Omental fat pad (tissue), 4 donors: ENCODE results near the gene EEF1AKMT4. TPM values are rescaled to one million over a fixed set of nuclear protein-coding genes. Genes with fewer than 3 reads are reported as not detected.

Experiments
- ATAC-seq: fragments of 150-250 bp; one replicate; pipeline ENCODE4 v1.9.1; 2016; ENCODE audit warnings: mild to moderate bottlenecking, moderate library complexity; ENCODE audit not compliant: low FRiP score
- DNase-seq: peaks from one replicate; pipeline ENCODE4 v3.0.0-alpha.2; 2019; ENCODE audit warnings: low spot score
- total RNA-seq, 4 donors: library from RNA; depleted of rRNA; stranded (reverse); fragments of >200 nt; gene quantifications; one replicate each; pipeline ENCODE4 v1.1.0, GENCODE V29; 2016
- TF ChIP-seq, protein P1 (sequence below), 3 donors: fragments of 450-650 bp; IDR thresholded peaks; one replicate each; pipeline ENCODE4 v1.5.1; 2016 to 2017; ENCODE audit warnings: antibody characterized with exemption in 3 of 3, mild to moderate bottlenecking in 3 of 3, moderate library complexity in 2 of 3

Gene EEF1AKMT4
- total RNA-seq, 4 donors from 2014 or later: 1.7 to 14.8 (median 5.5) TPM

DNA sequence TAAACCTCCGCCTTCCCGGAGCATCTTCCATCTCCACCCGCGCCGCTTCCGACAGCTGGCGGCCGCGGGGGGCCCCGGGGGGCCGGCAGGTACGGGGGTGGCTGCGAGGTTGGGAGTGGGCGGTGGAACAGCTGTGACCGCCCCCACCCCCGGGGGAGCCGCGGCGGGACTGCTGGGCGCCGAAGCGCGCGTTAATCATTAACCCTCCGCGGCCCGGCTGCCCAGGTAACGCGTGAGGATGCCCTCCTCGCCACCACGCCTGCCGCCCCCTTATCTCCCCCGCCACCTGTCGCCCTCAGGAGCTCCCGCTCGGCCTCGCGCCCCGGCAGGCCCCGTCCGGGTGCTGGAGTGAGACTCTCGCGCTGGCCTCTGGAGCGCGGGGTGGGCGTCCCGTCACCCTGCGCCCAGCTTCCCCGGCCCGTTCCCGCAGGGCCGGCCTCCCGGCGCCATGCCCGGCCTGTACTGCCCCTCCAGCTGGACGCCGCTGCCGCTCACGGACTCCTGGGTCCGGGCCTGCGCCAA is 19.3 kb upstream of the EEF1AKMT4 start:
- DNase-seq: no peak

DNA sequence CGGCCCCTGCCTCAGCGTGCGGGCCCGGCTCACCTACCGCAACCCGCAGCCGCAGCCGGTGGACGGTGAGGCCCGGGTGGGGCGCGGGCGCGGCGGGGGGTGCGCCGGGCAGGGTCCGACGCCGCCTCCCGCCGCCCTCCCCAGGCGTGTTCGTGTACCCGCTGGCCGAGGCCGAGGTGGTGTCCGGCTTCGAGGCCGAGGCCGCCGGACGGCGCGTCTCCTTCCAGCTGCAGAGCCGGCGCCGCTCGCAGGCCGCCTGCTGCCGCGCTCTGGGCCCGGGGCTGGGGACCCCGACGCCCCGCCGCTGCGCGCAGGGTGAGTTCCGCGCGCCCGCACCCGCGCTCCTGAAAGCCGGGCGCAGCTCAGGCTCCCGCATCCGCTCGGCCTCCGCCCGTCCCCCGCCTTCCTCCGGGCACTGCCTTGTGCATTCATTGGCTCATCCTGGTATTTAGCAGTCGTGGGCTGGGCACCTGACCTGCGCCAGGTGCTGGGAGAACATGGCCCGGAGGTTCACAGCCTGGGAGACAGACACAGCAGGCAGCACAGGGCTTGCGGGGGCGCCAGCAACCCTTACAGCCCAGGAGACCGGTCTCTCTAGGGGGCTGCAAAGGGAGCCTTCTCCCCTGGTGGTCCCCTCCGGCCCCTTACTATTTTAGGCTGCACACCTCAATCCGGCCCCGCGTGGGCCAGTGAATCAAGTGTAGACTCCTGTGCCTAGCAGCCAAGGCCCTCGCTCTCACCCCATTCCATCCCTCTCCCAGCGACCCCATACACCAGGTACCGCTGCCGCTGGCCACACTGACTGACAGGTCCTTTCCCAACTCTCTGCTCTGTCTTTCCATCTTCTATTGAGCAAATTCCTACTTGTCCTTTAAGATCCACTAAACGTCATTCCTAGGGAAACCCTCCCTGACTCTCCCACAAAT is 18.6 kb upstream of the EEF1AKMT4 start:
- TF ChIP-seq, protein P1, sequence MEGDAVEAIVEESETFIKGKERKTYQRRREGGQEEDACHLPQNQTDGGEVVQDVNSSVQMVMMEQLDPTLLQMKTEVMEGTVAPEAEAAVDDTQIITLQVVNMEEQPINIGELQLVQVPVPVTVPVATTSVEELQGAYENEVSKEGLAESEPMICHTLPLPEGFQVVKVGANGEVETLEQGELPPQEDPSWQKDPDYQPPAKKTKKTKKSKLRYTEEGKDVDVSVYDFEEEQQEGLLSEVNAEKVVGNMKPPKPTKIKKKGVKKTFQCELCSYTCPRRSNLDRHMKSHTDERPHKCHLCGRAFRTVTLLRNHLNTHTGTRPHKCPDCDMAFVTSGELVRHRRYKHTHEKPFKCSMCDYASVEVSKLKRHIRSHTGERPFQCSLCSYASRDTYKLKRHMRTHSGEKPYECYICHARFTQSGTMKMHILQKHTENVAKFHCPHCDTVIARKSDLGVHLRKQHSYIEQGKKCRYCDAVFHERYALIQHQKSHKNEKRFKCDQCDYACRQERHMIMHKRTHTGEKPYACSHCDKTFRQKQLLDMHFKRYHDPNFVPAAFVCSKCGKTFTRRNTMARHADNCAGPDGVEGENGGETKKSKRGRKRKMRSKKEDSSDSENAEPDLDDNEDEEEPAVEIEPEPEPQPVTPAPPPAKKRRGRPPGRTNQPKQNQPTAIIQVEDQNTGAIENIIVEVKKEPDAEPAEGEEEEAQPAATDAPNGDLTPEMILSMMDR (IDR thresholded peaks at IDR 0.05): no peak
- ATAC-seq (no peak), DNase-seq (no peak)

More for the DNA sequence above, 19.3 kb upstream of the EEF1AKMT4 start:
- ATAC-seq: no peak
- TF ChIP-seq, protein P1 (IDR thresholded peaks at IDR 0.05): no peak

DNA sequence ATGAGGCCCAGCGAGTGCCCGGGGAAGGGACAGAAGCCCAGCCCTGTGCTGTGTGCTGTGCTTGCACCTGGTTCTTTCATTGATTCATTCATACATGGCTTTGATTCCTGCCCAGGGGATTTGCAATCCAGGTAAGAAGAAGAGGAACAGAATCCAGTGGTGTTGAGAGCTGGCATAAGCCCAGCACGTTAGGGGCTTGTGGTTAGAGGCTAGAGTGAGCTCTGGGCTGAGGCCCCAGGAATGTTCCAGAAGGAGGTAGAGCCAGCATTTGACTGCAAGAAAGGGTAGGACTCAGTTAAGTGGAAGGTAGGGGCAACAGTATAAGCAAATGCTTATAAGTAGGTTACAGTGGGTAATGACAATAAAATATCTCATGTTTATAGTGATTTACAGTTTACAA is 17.8 kb upstream of the EEF1AKMT4 start:
- TF ChIP-seq, protein P1 (IDR thresholded peaks at IDR 0.05): no peak
- DNase-seq (no peak), ATAC-seq (no peak)

DNA sequence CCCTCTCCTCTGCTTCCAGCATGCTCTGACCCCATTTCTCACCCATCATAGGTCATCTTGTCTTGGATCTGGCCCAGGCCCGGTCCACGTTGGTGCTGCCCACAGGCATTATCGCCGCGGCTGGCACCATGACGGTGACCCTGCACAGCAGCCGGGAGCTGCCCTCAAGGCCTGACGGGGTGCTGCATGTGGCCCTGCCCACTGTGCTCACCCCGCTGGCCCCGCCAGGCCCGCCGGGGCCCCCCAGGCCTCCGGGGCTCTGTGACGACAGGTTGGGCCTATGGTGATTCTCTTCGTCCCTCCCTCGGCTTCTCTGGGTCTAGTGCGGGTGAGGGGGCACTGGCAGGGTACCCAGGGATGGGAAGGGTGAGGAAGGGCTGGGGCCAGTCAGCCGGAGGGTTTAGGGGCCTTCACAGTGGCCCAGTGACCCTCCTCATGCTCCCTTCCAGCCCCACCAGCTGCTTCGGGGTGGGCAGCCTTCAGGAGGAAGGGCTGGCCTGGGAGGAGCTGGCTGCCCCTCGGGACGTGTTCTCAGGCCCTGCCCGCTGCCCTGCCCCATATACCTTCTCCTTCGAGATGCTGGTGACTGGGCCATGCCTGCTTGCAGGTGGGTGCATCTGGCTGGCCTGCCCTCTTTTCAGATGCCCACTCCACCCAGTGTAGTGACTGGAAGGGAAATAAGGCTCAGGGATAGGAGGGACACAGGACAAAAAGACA is 16.2 kb upstream of the EEF1AKMT4 start:
- no peak for DNase-seq
- TF ChIP-seq, protein P1 (IDR thresholded peaks at IDR 0.05): no peak
- ATAC-seq: no peak

DNA sequence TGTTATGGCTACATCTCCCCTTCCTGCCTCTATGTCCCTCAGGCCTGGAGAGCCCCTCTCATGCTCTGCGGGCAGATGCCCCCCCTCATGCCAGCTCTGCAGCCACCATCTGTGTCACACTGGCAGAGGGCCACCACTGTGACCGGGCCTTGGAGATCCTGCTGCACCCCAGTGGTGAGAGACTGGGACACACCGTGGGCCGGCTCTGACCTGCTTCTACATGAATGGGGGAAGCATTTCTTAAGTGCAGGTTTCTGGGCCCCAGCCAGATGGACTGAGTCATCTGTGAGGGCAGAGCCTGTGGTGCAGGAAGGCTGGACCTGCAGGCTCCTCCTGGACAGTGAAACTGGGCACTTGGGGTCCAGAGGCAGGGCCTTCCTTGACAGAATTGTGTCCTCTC is 15.2 kb upstream of the EEF1AKMT4 start:
- DNase-seq (peak; percentile 42), ATAC-seq (peak; percentile 45)
- TF ChIP-seq, protein P1 (IDR thresholded peaks at IDR 0.05): no peak

DNA sequence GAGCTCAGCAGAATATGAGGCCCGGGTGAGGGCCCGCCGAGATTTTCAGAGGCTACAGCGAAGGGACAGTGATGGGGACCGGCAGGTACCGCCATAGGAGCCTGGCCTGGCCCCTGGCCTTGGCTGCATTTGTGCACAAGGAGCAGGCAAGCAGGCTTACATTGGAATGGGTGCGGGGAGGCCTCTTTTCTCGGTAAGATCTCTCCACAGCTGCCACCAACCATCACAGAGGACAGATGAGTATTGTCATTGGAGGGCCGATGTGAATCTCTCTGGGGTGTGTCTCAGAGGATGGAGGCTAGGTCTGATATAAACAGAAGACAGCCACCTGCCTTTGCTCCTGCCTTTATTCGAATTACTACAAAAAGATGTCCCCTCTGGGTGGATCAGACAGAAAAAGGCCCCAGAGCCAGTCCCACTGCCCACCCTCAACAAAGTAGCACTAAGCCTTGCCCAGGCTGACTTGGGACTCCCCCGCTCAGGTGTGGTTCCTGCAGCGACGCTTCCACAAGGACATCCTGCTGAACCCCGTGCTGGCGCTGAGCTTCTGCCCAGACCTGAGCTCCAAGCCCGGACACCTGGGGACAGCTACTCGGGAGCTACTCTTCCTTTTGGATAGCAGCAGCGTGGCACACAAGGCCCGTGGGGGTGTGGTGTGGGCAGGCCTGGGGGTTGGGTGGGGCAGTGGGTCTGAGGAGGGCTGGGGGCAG is 14.6 kb upstream of the EEF1AKMT4 start:
- TF ChIP-seq, protein P1 (IDR thresholded peaks at IDR 0.05): no peak
- DNase-seq: no peak
- ATAC-seq: no peak
